Erythroblast (primary cell): ENCODE data around the gene PRR23E.

Experiments
- GATA1 ChIP-seq: IDR thresholded peaks from 2 replicates; pipeline ENCODE4 v1.6.1; 2011; ENCODE audit warnings: low read depth, mild to moderate bottlenecking, control low read depth, low read length, moderate library complexity
- POLR2A ChIP-seq: IDR thresholded peaks from 2 replicates; pipeline ENCODE4 v1.6.1; 2011; ENCODE audit warnings: mild to moderate bottlenecking, low read length

DNA sequence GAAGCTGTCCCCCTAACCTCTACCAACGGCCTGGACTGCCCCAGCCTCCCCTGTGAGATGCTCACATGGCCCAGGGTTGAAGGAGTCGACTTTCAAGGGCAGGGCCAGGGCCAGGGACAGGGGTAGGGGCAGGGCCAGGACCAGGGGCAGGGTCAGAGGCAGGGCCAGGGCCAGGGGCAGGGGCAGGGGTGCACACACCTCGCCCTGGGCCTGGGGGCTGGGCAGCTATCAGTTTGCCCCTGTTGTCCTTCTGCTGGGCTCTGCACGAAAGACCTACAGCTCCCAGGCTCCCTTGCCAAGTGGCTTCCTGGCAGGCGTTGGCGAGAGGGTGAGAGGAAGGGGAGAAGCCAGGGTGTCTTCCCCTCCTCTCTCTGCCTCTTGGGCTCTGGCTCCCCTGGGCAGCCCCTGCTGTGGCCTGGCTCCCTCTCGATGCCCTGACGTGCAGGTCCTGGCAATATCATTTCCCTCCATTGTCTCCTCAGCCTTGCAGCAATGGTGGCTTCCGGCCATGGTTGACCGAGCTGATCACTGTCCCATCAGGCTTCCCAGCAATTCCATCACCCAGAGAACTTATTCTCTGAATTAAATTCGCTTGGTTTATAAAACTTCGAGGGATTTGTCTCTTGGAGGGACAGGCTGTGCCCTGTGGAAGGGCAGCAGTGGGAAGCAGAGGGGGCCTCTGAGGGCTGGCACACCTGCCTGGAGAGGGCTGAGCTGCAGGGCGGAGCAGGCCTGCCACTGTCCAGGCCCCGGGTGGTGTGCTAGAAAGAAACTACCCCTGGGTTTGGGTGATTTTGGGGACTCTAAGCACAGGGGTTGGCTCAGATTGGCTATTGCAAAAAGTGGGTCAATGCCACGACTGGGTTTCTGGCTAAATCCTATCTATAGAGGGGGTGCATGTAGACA, 13.9 kb downstream of the PRR23E start:
- TF ChIP-seq POLR2A (no peak), GATA1 (no peak)
